HK-2 (cell line): Measurements from ENCODE around the gene CHST12.
"Not testable (repeated sequence)": the region's sequence is repeated elsewhere in the genome, so short reads cannot be mapped to it uniquely, and the experiment has no call there.

Experiments used
- DNase-seq: peaks from one replicate; pipeline ENCODE4 v3.0.0-alpha.2; 2018; ENCODE audit not compliant: unreplicated experiment

The CHST12 gene

DNA sequence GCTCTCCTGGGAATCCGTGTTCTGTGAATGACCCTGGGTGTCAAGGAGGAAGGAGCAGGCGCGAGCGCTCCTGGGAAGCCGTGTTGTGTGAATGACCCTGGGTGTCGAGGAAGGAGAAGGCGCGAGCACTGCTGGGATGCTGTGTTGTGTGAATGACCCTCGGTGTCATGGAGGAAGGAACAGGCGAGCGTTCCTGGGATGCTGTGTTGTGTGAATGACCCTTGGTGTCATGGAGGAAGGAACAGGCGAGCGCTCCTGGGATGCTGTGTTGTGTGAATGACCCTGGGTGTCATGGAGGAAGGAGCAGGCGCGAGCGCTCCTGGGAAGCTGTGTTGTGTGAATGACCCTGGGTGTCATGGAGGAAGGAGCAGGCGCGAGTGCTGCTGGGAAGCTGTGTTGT, 25.3 kb upstream of the CHST12 start:
- not testable (repeated sequence) for DNase-seq

DNA sequence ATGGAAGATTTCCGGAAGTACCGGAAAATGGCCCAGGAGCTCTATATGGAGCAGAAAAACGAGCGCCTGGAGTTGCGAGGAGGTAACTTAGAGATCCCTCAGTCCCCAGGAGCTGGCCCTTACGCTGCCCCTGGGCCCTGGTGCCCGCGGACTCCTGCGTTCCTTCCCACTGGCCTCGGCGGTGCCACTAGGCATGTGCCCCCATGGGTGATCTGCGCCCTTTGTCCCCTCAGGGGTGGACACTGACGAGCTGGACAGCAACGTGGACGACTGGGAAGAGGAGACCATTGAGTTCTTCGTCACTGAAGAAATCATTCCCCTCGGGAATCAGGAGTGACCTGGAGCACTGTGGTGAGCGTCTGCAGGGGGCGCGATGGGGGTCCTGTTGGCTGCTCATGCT, 24.2 kb upstream of the CHST12 start:
- no peak for DNase-seq

DNA sequence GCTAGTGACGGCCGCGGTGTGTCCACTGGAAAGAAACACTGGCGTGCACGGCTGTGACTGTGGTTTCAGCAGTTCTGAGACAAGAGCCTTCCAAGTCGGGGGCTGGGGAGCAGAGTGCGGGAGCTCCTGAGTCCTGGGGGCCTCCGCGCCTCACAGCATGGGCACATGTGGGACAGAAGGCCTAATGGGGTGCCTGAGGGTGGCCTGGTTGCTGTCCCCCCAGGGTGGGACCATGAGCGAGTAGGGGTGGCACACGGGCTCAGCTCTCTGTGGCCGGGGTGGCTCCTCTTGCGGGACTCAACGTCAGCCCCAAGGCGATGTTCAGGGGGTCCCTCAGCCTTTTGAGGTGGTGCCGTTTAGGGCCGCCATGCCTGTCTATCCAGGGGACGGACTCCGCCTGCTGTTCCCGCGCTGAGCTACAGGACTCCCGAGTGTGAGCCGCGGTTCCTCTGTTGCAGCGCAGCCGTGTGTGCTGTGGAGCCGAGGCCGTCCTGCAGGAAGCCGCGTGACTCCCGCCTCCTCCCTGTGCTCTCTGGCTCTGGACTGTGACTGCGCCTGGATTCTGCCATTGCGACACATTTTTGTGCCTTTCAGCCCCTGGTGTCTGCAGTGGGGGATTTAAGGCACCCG, 23.5 kb upstream of the CHST12 start:
- no peak for DNase-seq

DNA sequence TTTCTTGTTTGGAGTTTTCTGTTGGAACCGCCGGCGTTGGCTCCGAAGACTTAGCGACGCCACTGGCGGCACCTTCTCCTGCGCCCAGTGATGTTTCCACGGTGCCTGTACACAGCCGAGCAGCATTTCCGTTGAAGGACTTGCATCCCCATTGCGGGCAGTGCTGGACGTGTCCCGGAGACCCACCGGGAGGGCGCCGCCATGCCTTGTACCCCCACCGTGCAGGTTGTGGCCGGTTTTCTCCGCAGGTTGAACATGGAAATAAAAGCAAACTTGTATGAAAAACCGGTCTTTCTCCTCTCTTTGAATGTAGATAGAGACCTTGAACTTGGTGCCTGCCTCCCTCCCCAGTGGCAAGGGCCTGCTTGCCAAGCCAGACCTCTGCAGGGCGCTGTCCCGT, 22.9 kb upstream of the CHST12 start:
- no peak for DNase-seq

DNA sequence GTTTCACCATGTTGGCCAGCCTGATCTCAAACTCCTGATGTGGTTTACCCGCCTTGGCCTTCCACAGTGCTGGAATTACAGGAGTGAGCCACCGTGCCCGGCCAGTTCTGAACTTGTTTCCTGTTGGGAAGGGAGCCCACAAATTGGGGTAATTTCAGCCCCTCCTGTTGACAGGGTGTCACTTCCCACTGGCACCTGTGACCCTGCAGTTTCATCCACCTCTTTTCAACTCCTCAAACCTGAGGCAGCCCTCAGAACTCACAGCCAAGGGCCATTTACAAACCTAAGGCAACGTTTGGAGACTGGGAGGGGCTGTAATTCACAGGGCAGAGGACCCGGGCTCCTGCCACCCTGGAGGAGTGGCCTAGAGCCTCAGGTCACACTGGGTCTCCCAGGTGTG, 22.2 kb upstream of the CHST12 start:
- DNase-seq = no peak

DNA sequence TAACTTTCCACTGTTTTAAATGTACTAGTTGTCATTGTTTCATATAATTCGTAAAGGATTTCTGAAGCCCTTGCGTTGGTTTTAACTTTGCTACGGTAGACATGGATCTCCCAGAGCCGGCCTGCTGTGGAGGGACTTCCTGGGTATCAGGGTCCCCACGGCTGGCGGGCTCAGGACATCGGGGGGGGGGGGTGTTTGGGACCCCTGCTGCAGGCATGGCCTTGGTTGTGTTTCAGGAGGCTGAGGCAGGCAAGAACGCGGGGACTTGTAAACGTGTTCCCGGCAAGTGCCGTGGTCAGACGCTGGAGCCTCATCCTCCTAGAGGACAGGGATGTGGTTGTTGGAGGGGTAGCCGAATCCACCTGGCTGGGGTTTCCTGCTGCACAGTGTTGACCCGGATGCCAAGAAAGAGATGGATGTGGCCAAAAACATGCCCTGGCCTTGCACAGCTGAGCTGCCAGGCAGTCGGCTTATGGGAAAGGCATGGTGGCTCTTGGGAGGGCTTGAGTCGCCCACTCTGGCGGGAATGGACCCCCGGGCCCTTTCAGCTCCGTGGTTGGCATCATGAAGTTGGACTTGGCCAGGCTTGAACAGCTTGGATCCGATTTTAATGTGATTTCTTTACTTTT, 21.4 kb upstream of the CHST12 start:
- no peak for DNase-seq

DNA sequence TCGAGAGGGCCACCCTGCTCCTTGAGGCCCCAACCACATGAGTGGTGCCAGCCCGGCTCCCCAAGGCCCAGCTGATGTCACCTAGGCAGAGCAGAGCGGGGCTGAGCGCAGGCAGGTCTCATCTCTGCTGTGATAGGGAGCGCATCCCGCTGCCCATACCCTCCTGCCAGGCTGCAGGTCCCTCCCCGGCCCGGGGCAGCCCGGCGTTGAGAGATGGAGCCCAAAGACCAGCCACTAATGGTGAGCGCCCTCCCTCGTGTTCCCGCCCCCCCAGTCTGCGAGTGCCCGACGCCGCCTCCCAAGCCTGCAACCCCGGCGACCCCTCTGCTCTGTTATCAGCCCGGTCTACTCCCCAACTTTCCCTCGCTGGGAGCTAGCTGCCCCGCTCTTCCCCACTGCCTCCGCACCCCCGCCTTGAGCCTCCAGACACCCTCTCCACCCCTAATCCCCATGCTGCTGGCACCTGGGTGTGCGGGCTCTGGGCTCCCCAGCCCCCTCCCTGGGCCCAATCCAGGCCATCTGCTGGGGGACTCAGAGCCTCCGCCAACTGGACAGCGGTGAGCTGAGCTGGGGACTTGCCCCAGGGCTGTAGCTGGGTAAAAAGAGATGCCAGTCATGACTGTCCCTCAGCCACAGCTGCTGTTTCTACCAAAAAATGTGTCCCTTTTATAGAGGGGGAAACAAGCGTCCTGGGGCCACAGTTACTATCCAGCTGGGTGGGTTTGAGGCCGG, 19.7 kb upstream of the CHST12 start:
- no peak for DNase-seq

DNA sequence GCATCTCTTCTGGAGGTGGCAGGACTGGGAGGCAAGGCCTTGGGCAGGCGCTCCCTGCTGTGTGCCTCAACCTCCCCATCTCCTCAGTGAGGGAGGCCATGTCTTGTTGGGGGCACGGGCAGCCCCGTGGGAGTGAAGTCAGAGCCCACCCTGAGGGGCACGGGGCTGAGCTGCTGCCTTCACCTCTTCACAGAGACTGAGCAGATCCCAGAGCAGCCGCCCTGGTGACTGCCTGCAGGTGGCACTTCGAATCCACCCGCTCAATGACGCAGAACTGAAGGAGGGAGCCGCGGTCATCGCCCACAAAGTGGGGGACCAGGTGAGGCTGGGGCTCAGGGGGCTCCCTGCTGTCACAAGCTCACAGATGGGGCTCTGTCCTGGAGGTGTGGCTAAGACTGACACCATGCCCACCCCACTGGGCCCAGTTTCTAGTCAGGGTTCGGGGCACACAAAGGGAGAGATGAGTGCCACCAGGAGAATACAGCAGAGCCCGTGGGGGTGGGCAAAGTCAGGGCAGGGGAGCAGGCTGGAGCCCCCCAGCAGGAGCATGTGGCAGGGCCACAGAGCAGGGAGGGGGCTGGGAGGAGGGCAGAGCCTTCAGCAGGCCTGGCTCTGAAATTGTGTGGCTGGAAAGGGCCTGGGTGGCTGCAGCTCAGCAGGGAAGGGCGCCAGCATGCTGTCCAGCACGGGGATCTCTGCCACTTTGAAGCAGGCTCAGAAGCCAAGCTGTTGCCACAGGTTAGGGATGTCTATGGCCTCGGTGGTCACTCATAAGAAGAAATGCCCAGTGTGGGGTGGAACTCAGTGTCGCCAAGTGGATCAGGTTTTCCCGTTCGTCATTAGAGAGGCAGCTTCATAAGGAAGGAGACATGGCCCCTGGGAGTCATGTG, 18.8 kb upstream of the CHST12 start:
- DNase-seq = no peak

DNA sequence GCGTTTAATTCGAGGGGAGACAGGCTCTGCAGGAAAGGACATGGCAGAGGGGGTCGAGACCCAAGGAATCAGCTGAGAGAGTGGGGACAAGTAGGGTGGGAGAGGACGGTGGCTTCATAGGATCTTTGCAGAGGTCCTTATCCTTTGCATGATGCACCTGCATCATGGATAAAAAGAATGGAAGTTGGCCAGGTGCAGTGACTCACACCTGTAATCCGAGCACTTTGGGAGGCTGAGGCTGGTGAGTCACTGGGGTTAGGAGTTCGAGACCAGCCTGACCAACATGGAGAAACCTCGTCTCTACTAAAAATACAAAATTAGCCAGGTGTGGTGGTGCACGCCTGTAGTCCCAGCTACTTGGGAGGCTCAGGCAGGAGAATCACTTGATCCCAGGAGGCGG, 17.3 kb upstream of the CHST12 start:
- not testable (repeated sequence) for DNase-seq

DNA sequence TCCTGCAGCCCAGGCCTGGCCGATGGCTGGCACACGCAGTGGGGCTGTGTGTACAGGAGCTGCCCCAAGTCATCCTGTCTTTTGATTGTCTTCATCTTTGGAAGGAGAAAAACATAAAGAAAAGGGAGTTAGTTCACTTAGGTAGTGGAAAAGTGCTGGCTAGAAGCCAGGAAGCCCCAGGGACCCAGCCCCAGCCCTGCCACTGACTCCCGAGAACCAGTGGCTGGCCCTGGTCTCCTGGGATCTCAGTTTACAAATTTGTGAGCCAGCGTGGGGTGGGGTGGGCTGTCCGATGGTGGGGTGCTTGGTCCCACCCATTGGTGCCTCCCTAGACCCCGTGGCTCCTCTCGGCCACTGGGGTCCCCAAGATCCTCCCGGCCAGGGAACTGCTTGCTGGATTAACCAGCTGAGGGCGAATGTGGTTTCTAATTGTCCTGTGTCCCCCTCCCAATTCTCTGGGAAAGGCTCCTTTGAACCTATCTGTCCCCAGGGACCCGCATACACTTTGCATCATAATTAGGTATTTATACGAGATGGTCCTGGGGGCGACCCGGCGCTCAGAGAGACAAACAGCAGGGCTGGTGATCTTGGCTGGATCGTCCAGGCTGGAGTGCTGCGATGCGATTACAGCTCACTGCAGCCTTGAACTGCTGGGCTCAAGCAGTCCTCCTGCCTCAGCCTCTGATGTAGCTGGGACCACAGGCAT, 16.3 kb upstream of the CHST12 start:
- DNase-seq = no peak

DNA sequence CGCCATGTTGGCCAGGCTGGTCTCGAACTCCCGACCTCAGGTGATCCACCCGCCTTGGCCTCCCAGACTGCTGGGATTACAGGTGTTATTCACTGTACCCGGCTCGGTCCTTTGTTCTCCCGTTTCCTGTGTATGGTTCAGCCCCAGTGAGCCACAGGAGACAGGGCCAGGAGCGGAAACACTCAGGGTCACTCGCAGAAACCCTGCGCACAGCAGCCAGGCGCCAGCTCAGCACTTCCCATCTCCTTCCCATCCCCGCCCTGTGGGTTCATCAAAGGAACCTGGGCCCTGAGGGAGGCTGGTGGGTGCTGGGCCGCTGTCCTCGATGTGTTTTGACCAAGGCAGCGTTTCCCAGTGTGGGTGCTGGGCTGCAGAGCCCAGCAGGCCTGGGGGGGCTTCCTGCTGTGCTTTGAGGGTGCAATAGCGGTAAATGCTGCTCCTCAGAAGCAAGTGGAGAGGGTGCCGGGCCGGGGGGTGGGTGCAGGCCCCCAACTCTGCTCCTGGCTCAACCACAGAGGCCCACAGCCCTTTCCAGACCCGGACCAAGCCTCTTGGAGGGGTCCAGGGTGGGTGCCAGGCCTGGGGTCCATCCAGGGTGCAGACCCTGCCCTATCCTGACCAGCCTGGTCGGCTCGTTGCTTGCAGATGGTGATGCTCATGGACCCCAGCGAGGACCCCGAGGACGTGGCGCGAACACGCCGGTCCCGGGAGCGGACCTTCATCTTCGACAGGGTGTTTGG, 15.3 kb upstream of the CHST12 start:
- no peak for DNase-seq

DNA sequence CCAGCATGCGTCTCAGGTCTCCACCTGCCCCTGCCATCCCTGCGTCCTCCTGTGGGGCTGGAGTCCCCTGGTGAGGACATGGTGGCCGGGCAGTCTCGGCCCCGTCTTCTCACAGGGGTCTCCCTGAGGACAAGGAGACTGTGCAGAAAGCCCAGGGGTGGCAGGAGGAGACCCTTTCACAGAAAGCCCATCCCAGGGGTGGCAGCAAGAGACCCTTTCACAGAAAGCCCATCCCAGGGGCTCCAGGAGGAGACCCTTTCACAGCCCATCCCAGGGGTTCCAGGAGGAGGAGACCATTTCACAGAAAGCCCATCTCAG, 14.8 kb upstream of the CHST12 start:
- no peak for DNase-seq

DNA sequence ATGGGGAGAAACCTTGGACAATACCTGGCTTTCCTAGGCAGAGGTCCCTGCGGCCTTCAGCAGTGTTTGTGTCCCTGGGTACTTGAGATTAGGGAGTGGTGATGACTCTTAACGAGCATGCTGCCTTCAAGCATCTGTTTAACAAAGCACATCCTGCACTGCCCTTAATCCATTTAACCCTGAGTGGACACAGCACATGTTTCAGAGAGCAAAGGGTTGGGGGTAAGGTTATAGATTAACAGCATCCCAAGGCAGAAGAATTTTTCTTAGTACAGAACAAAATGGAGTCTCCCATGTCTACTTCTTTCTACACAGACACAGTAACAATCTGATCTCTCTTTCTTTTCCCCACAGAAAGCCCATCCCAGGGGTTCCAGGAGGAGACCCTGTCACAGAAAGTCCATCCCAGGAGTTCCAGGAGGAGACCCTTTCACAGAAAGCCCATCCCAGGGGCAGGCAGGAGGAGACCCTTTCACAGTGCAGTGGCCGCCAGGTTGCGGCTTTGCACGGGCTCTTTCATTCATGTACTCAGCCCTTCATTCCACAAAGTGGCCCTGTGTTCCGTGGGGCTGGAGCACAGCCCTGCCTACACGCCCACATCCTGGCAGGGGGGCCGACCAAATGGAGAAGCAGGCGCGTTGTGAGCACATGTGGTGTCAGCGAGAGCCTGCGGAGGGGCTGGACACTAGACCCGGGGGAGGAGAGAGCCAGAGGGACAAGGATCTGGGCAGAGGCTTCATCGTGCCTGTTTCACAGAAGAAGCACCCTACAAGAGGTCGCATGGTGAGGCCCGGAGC, 13.2 kb upstream of the CHST12 start:
- DNase-seq = not testable (repeated sequence)

DNA sequence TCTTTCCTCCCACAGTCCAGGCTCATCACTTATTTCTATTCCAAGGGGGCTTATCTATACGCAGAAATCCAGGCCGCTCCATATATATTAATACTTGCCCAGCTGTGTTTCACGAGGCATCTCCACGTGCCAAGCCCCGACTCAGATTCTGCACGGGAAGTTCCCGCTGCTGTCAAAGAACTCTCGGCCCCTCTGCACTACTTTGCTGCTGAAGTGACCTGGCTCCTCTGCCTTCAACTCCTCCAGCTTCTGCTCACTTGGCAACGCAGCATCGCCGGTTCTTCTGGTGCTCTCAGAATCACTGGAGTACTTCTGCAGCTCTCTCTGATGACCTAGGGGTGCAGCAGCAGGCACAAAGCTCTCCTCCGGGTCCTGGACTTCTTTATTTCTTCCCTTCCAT, 9.7 kb upstream of the CHST12 start:
- DNase-seq = no peak

DNA sequence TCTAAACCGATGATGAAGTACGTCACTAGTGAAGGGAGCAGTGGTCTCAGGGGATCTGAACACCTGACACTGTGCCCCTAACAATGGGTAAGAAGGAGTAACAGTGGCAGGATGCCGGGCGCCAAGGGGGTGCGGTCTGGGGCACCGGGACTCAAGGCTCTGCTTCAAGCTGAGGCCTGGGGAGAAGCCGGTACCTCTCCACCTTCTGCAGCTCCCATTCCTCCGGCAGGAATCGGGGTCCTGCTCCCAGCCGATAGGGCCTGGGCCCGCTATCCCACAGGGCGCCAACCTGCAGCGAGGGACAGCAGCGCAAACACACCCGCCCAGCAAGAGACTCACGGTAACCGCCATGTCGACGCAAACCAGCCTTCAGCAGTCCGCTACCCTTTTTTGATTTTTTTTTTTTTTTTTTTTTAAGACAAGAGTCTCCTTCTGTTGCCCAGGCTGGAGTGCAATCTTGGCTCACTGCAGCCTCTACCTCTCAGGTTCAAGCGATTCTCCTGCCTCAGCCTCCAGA, 8.8 kb upstream of the CHST12 start:
- DNase-seq = no peak

DNA sequence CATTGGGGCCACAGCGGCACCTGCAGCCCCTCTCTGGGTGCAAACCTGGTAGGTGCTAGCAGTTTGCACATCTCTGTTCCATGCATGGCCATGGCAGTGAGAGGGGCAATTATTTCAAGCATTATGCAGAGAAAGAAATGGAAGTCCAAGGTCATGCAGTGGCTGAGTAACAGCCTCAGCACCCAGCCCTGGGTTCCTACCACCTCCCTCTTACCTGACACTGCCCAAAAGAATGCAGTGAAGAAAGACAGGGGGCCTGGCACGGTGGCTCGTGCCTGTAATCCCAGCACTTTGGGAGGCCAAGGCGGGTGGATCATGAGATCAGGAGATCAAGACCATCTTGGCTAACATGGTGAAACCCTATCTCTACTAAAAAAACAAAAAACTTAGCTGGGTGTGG, 4.9 kb upstream of the CHST12 start:
- no peak for DNase-seq

DNA sequence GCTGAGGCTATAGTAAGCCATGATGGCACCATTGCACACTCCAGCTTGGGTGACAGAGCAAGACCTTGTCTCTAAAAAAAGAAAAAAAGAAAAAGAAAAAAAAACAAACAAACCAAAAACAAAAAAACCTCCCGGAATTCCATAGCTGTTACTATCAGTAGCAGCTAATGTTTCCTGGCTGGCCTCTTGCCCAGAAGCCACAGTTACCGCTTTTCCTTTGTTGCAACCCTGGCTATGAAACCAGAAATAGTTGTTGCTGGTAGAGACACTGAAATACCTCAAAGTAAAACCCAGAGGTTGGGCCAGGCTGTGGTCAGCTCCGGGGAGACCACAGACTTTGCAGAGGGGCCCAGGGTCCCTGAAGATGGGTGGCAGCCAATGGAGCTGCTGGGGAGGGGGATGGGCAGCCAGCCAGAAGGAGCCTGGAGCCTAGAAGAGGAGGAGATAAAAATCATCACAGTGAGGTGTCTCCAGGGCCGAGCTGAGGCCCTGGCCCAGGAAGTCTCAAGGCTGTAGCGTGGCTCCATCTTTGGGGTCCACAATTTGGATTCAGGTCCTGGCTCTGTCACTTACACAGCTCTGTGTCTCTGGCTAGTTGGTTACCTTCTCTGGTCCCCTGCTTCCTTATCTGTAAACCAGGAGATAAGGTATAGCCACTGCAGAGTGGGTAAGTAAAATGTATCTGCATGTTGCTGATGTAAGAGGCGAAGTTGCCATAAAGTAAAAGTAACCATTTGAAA, 3.4 kb upstream of the CHST12 start:
- DNase-seq = peak; percentile 84

DNA sequence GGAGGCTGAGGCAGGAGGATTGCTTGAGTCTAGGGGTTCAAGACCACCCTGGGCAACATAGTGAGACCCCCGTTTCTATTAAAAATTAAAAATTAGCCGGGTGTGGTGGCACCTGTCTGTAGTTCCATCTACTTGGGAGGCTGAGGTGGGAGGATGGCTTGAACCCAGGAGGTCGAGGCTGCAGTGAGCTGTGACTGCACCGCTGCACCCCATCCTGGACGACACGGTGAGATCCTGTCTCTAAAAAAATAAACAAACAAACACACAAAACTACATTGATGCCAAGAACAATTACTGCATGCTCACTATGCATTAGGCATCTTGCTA, 761 bp upstream of the CHST12 start:
- DNase-seq = no peak
